NCI-H187 treated with DMSO at 0.1 percent for 48 hours (cell line): ENCODE measurements around the gene ABCC4.
"Not testable (repeated sequence)": the region's sequence is repeated elsewhere in the genome, so short reads cannot be mapped to it uniquely, and the experiment has no call there.

Source experiments
- DNase-seq: peaks from one replicate; lab custom pipeline; 2025; lab: John Stamatoyannopoulos, UW

ABCC4 gene

DNA sequence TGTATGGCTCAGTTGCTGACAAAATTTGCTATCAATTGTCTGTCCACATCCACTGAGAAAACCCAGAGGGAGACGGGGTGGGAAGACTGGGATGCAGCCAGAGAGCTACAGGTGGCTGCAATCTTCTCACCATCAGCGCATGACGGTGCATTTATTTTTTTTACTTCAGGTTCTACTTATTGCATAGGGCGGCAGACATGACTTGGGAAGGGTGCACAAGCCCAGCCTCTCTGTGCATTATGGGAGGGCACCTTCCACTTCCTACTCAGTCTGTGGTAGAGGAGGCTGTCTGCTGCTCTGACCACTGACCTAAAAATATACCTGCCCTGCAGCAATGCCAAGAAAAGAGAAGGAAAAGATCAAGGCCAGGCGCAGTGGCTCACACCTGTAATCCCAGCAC lies 73.1 kb downstream of the ABCC4 start:
- DNase-seq: no peak

DNA sequence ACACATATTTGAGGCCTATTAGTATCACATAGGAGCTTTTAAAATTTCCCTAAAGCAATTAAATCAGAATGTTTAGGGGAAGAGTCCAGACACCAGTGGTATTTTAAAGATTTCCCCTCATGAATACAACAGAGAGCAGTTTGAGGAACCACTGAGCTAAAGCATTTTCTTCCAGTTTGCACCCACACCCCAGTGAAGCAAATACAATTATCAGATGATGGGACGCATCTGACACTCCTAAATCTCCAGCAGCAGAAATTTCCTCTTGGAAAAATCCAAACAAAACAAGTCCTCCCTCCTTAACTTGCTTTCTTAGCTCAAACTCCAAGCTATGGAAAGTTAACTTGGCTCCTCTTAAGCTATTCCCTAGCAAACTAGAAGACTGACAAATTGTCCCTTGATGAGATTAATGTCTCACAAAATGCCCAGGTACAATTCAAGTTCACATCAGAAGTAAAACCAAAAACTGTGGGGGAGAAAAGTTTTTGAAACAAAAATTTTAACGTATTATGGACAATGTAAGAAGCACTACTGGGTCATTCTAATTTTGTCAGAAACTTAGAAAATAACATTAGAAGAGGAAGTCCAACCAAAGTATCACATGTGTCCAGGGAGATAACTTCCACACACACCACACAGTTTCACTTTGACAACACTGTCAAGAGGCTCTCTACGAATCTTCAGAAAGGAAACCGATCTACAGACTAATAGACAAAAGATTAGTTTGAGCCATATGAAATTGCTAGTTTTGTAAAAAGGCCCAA lies 74.1 kb downstream of the ABCC4 start:
- no peak for DNase-seq

GRCh38 chr13:95226476-95226875 lies 74.8 kb downstream of the ABCC4 start:
- DNase-seq: no peak

DNA sequence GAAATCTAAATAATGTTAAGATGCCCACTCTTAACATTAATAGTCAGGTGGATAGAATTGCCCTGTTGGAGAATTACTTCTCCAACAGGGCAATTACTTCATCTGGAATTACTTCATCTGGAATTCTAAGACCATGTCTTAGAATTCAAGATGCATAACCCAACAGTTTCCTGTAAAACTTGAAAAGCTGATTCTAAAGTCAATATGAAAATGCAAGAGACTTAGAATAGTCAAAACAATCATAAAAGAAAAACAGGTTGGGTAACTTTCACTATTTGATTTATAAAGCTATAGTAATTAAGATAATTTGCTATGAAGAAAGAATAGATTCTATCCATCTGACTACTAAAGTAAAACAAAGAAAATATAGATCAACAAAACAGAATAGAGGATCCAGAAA lies 75.2 kb downstream of the ABCC4 start:
- DNase-seq: no peak

GRCh38 chr13:95224064-95224463 lies 77.2 kb downstream of the ABCC4 start:
- DNase-seq: no peak

GRCh38 chr13:95222733-95223018 lies 78.6 kb downstream of the ABCC4 start:
- DNase-seq: no peak

DNA sequence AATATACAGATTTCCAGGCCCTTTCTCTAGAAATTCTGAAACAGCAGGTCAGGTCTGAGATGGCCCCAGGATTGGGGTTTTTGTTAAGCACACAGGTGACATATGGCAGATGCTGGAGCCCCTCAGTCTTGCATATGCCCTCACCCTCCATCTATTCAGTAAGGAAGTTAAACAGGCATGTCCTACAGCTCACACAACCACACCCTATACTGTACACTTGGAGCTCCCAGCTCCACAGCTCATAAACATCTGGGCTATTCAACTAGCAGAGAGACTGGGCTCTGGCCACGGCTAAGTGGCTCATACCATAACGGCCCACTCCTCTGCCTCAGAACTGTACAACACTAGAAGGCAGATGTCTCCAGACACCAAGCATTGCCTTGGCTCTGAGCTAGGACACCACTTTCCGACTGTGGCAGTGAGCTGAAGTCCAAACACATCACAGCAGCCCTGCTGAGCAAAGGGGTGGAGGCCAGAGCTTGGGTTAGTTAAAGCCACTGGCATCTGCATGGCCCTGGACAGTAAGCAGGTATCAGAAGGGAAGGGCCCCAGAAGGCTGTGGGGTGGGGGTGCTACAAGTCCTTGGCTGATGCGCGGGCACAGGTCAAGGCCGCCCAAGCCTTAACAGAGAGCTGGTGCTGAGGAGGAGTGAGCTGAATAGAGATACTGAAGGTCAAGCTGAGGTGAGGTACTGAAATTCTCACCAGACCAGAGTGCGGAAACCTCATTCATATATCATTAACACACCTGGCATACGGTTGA lies 79.1 kb downstream of the ABCC4 start:
- DNase-seq: no peak

DNA sequence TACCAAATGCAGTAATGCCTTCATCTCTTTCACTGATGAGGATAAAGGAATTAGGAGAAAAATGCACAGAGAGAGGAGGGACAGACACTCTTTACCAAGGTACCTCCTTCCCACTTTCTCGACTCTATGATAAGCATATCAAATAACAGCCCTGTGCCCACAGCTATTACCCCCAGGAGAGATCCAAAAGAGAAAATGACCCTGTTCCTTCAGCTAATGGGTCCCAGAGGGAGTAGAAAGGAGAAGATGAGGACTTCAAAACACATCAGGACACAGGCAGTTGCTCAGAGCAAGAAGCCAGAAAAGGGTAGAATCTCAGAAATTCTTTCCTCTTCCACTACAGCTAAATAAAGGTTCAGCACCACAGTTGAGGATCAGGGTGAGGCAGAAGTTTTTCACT lies 80.6 kb downstream of the ABCC4 start:
- no peak for DNase-seq

DNA sequence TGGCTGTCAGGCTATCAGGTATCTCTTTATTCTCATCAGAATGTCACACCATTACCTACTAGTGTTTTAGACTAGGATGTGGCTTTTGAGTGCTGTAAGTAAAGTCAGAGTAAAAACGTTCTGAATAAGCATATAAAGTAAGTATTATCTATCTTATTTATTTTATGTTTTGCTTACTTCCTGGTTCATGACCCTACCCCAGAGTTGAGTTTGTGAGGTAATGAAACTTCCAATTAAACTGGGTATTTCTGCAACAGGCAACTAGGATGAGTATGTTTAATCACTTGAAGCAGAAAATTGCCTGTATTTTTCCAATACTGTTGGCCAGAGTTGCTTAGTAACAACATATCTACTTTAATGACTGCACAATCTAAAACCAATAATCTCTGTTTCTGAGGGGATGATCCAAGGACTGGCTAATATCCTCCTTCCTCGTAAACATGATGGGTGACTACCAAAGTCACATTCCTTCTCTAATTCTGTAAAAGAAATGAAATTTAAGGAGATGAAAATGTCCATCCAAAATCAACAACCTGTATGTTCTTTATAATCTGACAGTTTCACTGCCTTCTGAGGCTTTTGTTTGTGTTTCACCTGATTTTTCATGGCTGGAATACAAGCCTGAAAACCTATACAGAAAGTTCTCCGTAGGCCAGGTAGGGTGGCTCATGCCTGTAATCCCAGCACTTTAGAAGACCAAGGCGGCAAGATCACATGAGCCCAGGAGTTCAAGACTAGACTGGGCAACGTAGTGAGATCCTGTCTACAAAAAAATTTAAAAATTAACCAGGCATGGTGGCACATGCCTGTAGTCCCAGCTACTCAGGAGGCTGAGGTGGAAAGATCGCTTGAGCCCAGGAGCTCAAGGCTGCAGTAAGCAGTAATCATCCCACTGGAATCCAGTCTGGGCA lies 83.1 kb downstream of the ABCC4 start:
- DNase-seq: no peak

GRCh38 chr13:95216182-95216581 lies 85.1 kb downstream of the ABCC4 start:
- no peak for DNase-seq

DNA sequence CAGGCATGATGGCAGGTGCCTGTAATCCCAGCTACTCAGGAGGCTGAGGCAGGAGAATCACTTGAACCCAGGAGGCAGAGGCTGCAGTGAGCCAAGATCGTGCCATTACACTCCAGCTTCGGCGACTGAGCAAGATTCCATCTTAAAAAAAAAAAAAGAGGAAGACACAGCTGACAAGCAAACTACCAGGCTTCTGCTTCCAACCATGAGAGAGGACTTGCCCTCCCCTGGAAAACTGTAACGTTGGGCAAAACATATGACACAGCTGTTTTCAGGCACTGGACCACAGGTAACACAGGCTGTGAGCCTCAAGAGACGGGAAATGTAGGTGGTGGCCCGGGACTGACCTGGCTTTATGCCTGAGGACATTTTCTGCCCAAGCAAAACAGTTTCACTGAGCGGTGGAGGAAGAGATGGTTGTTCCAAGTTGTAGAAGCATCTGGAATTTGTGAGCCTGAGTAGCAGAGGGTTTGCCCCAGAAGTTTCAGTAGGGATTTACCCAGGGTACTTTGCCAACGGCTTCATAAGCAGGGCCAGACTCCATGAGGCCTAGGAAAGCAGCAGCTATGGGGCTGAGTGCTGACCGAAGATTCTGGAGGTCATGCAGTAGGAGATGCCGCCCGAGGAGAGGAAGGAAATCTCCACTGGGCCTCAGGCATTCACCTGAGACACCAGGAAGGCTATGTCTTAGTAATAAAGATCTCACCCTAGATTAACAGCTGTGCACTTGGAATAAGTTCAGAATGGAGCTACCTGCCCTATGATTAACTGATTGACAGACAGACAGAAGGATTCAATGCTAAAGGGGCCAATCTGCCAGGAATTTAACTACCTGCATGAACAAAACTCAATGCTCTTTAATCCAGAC lies 88.0 kb downstream of the ABCC4 start:
- DNase-seq: no peak

GRCh38 chr13:95209109-95209508 lies 92.1 kb downstream of the ABCC4 start:
- no peak for DNase-seq

DNA sequence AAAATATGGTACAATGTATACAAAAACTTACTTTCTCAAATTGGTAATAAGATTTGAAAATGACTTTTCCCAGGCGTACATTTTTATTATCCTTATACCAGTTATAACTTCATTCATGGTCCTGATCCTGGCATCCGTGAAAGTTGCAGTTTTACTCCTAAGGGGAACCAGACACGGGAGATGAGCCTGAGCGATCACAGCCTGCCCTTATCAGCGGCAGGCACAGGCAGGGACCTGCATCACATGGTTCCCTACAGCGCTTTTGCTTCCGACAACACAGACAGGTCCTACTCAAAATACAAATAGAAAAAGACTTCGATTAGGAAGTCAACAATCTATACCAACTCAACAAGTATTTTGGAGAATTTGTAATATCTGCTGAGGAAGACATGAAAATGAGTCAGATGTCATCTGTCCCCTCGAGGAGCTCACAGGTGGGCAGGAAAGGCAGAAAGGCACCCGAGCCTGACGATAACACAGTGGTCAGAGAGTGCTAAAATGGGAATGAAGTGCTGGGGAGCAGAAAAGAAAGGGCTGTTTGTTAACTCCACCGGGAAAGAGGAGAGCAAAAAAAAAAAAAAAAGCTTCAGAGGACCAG lies 93.4 kb downstream of the ABCC4 start:
- no peak for DNase-seq

- DNase-seq: no peak
Observed at GRCh38 chr13:95206116-95206515, 95.1 kb downstream of the ABCC4 start.

DNA sequence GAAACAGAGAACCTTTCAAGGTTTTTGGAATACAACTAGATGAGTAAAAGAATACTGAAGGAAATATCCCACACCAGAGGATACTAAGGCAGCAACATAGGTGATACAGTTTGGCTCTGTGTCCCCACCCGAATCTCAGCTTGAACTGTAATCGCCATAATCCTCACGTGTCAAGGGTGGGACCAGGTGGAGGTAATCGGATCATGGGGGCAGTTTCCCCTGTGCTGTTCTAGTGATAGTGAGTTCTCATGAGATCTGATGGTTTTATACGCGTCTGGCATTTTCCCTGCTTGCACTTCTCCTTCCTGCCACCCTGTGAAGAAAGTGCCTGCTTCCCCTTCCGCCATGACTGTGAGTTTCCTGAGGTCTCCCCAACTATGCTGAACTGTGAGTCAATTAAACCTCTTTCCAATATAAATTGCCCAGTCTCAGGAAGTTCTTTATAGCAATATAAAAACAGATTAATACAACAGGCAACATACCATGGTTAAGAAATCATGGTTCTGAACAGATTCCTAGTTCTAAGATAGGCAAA lies 97.0 kb downstream of the ABCC4 start:
- DNase-seq: no peak

- DNase-seq: no peak
Observed at GRCh38 chr13:95201814-95202651, 99.2 kb downstream of the ABCC4 start.

DNA sequence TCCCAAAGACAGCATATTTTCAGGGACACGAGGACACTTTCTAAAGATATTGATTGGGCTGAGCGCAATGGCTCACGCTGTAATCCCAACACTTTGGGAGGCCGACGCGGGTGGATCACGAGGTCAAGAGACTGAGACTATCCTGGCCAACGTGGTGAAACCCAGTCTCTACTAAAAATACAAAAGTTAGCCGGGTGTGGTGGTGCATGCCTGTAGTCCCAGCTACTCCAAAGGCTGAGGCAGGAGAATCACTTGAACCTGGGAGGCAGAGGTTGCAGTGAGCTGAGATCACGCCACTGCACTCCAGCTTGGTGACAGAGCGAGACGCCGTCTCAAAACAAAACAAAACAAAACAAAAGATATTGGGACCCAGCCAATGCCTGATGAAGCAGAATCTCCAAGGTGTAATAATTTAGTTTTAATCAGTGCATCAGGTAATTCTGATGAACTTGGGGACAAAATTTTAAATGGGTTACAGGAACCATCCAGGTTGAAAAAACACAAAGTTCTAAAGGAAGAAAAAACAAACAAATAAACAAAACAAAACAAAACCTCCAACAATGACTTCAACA lies 100.8 kb downstream of the ABCC4 start:
- not testable (repeated sequence) for DNase-seq

- DNase-seq: no peak
Observed at GRCh38 chr13:95199896-95200295, 101.4 kb downstream of the ABCC4 start.

DNA sequence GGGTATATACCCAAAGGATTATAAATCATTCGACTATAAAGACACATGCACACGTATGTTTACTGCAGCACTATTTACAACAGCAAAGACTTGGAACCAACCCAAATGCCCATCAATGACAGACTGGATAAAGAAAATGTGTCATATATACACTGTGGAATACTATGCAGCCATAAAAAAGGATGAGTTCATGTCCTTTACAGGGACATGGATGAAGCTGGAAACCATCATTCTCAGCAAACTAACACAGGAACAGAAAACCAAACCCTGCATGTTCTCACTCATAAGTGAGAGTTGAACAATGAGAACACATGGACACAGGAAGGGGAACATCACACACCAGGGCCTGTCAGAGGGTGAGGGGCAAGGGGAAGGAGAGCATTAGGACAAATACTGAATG lies 102.6 kb downstream of the ABCC4 start:
- DNase-seq: not testable (repeated sequence)

- DNase-seq: no peak
Observed at GRCh38 chr13:95197548-95197947, 103.7 kb downstream of the ABCC4 start.
